Retinal pigment epithelial cell (primary cell): Measurements from ENCODE around the gene MS4A18.

Experiments used
- DNase-seq: peaks from one replicate; pipeline ENCODE4 v3.0.0-alpha.2; 2010; ENCODE audit warnings: low read depth
- H3K4me3 ChIP-seq: 2 replicates; pipeline ENCODE4 v1.5.1; 2011; ENCODE audit warnings: mild to moderate bottlenecking, low read length, control low read depth, moderate library complexity
- TF ChIP-seq, protein P1 (sequence below): conservative IDR thresholded peaks from 2 replicates; pipeline ENCODE4 v1.5.1; 2011; ENCODE audit warnings: low read depth, low read length, control low read depth, inconsistent platforms

MS4A18 gene

DNA sequence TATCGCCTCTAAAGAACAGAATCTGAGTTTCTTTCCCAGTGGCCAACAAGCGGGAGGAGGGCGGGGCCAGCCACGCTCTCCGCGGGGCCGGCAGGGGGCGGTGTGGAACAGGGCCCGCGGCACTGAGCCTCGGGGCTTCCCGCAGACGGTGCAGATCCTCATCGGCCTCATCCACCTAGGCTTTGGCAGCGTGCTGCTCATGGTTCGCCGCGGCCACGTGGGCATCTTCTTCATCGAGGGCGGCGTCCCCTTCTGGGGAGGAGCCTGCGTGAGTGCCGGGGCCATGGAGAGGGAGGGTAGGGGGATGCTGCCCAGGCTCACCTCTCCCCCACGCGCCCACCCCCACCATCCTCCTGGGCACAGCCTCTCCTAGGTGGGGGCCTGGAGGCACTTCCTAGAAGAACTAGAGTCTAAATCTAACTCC lies 42.9 kb downstream of the MS4A18 start:
- no peak for DNase-seq
- H3K4me3 ChIP-seq = no peak overlapping the region
- TF ChIP-seq, protein P1, sequence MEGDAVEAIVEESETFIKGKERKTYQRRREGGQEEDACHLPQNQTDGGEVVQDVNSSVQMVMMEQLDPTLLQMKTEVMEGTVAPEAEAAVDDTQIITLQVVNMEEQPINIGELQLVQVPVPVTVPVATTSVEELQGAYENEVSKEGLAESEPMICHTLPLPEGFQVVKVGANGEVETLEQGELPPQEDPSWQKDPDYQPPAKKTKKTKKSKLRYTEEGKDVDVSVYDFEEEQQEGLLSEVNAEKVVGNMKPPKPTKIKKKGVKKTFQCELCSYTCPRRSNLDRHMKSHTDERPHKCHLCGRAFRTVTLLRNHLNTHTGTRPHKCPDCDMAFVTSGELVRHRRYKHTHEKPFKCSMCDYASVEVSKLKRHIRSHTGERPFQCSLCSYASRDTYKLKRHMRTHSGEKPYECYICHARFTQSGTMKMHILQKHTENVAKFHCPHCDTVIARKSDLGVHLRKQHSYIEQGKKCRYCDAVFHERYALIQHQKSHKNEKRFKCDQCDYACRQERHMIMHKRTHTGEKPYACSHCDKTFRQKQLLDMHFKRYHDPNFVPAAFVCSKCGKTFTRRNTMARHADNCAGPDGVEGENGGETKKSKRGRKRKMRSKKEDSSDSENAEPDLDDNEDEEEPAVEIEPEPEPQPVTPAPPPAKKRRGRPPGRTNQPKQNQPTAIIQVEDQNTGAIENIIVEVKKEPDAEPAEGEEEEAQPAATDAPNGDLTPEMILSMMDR = peak; percentile 34

DNA sequence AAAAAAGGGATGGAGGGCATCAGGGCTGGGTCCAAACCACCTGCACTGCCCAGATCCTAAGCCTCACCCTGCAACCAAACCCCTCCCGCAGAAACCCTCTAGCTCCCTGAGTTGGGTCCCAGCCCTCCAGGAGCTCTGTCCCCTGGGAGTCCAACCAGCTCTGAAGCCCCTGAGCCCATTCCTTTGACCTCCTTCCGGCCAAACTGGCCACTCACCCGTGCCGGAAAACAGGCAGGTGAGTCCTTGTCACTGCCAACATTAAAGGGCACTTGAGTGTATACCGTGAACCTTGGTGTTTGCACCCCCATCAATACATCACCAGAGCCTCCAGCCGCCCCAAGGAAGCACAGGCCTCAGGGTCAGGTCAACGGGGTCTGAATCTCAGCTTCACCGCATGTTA lies 43.7 kb downstream of the MS4A18 start:
- H3K4me3 ChIP-seq = no peak overlapping the region
- DNase-seq = no peak
- TF ChIP-seq, protein P1 = no peak

DNA sequence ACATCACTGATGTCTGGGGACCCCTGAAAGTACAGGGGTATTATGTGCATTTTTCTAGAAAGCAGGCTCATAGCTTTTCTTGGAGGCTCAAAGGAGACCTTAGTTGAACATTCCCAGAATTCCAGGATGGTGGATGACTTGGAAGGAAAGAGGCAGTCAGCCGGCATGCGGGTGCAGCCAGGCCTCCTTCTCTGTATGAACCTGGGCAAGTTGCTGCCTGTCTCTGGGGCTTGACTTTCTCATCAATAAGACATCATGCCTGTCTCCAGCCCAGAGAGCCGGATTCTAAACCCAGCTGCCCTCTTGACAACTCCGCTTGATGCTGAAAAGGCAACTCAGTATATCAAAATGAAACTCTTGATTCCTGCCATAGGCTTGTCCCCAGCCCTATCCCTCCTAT lies 44.8 kb downstream of the MS4A18 start:
- TF ChIP-seq, protein P1 = no peak
- no peak for DNase-seq
- H3K4me3 ChIP-seq = no peak overlapping the region

DNA sequence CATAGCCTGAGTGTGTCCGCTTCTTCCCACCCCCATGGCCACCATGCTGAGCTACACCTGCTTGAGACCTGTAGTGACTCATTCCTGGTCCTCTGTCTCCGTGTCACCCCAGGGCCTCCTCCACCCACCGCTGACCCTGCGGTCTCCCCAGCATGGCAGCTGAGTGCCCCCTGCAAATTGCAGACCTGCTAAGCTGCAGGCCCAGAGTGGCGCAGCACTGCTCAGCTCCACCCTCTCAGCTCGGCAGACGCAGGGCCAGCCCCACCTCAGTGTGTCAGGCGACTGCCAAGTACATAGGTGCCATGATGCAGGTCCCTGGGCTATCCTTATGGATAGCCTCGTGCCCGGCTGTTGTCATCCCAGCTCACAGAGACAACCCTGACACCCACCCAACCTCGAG lies 45.3 kb downstream of the MS4A18 start:
- no peak overlapping the region for H3K4me3 ChIP-seq
- TF ChIP-seq, protein P1 = no peak
- DNase-seq = no peak

DNA sequence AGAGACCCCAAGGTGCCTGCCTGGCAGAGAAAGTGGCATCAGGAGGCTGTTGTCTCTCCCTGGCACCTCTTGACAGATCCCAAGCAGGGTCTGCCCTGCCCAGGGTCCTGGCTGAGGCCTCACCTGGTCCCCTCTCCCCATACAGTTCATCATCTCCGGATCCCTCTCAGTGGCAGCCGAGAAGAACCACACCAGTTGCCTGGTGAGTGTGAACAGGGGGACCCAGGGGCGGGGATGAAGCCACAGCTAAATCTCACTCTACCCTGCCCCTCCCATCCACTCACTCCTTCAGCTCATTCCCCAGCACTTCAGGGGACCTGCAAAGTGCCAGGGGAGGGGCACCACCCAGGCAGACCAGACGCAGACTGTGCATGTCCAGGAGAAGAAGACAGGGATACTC lies 46.6 kb downstream of the MS4A18 start:
- H3K4me3 ChIP-seq = no peak overlapping the region
- DNase-seq = no peak
- TF ChIP-seq, protein P1 = no peak

DNA sequence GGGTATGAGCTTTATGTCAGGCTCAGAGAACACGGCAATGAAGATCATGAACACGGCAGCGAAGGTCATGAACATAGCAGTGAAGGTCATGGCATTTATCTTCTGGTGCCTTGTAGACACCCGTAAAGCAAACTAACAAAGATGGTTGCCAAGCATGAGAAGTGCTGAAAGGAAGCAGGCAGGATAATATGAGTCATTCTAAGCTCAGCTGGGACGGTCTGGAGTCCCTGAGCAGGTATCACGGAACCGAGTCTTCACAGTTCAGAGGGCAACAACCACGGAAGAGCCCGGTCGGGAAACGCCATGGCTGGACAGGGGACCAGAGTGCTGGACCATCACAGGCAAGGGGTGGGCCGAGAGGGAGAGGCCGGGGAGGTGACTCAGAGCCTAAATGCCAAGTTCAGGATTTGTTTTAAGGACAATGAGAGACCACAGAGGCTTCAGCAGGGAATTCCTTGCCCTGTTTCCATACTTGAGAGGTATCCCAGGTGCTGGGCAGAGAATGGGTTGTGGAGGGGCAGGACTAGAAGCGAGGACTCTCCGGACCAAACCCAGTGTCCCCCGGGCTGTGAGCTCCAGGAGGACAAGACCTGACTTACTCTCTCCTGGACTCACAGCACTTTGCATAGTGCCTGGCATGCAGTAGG lies 47.5 kb downstream of the MS4A18 start:
- no peak overlapping the region for H3K4me3 ChIP-seq
- no peak for DNase-seq
- TF ChIP-seq, protein P1 = no peak

DNA sequence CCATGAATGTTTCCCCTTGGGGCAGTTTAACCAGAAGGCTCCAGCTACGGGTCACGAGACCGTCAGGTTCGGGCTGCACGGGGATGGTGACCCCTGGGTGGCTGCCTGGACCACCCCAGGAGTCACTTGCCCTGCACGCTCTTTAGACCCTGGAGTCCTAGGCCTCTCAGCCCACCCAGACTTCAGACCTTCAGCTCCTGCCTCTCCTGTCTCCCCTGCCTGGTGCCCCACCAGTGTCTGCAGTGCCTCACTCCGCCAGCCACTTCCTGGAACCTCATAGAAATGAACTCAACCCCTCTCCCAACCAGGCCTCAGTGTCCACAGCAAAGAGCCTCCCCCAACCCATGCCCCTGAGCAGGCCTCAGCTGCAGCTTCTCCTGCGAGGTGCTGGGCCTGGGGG lies 48.1 kb downstream of the MS4A18 start:
- no peak overlapping the region for H3K4me3 ChIP-seq
- TF ChIP-seq, protein P1 = no peak
- DNase-seq = no peak
